Heart right ventricle (tissue), 16 donors: ENCODE results near the gene BIN1. TPM values are rescaled to one million over a fixed set of nuclear protein-coding genes. Genes with fewer than 3 reads are reported as not detected.

Experiments used
- ATAC-seq, 8 donors: fragments of 200-7000 bp; cut with Tn5 transposase; one replicate each; pipeline ENCODE4 v1.9.1; 2020; ENCODE audit warnings: mild to moderate bottlenecking in 8 of 8, moderate library complexity in 8 of 8, moderate number of reproducible peaks in 1 of 8
- DNase-seq, 2 donors: peaks; one replicate each; pipeline ENCODE4 v3.0.0-alpha.2; 2020
- H3K27ac ChIP-seq, 10 donors: fragments of 200-600 bp; sonication (generic) in 2 of 10; one replicate each; pipeline versions ENCODE4 v1.5.0 to v1.8.0; 2020 to 2022; ENCODE audit warnings: mild to moderate bottlenecking in 3 of 10
- H3K27me3 ChIP-seq, 7 donors: fragments of 200-600 bp; one replicate each; pipeline ENCODE4 v1.8.0; 2021 to 2022; ENCODE audit warnings: mild to moderate bottlenecking in 2 of 7
- H3K36me3 ChIP-seq, 9 donors: fragments of 200-600 bp; sonication (generic) in 1 of 9; one replicate each; pipeline versions ENCODE4 v1.5.0 to v1.8.0; 2020 to 2022; ENCODE audit warnings: mild to moderate bottlenecking in 2 of 9
- H3K4me1 ChIP-seq, 9 donors: fragments of 200-600 bp; sonication (generic) in 1 of 9; one replicate each; pipeline versions ENCODE4 v1.5.0 to v1.8.0; 2020 to 2022; ENCODE audit warnings: mild to moderate bottlenecking in 4 of 9
- H3K4me3 ChIP-seq, 10 donors: fragments of 200-600 bp; sonication (generic) in 2 of 10; one replicate each; pipeline versions ENCODE4 v1.5.0 to v1.8.0; 2020 to 2022; ENCODE audit warnings: mild to moderate bottlenecking in 7 of 10, moderate library complexity in 2 of 10
- H3K9me3 ChIP-seq, 11 donors: fragments of 200-600 bp in 10 of 11; sonication (generic) in 2 of 11; one replicate each; pipeline versions ENCODE4 v1.5.0 to v1.8.0; 2013 to 2022; ENCODE audit warnings: mild to moderate bottlenecking in 2 of 11, control low read depth in 1 of 11, moderate library complexity in 1 of 11
- CTCF ChIP-seq, 9 donors: fragments of 200-600 bp; sonication (generic) in 2 of 9; IDR thresholded peaks; one replicate each; pipeline versions ENCODE4 v1.5.0 to v1.8.0; 2021 to 2022; ENCODE audit warnings: antibody characterized with exemption in 9 of 9, mild to moderate bottlenecking in 5 of 9, moderate library complexity in 1 of 9
- WGBS, 2 donors: extraction: QIAGEN DNeasy Blood & Tissue Kit; methylation state at CpG; one replicate each; pipeline ENCODE4 v1.1.7; 2013; ENCODE audit warnings: inconsistent platforms in 1 of 2; 5-methylcytosine and 5-hydroxymethylcytosine counted together
- intact Hi-C, 10 donors: fragments of 100-400 bp; cut with DNase I; formaldehyde crosslinking; loops; one replicate each; pipeline versions ENCODE4 v1.11.1 to v1.14.2; 2022
- polyA plus RNA-seq, 2 donors: library from polyadenylated mRNA; stranded (reverse); fragments of 200-250 nt; gene quantifications; one replicate each; pipeline ENCODE4 v1.2.3, GENCODE V29; 2013
- total RNA-seq, 10 donors: library from RNA; stranded (reverse); fragmentation: NEBNext Ultra II Directional in 3 of 10; extraction: Animal tissue kit (Norgen Biotek cat#: 25700) in 3 of 10; gene quantifications; one replicate each; pipeline versions ENCODE4 v1.2.1 to v1.2.4, GENCODE V29; 2021 to 2023
- donor health status: Arrhythmogenic right ventricular cardiomyopathy.
- donor health status: ischemic (EF 13 %, LVEDD 7.1; RV severe dilation, severe dysfunction).
- donor health status: healthy with polysubstance abuse.
- donor health status: DM: no; HTN: yes; CAD: no.
- donor health status: DM: no; HTN: no; CAD: no.
- donor health status: ischemic (EF 25% LVEDD 6.9; RV normal size, moderate dysfunction).
- donor health status: ischemic (EF 25% LVEDD 5.7; RV mildly dilated, moderate dysfunction).
- donor health status: healthy.
- donor health status: DM: yes; HTN: yes; CAD: no.
- donor health status: Ischemic cardiomyopathy.
- donor health status: ischemic (EF 35%, LVEDD 5.7; RV mildly dilated, moderate dysfunction).
- donor health status: nonischemic (EF 11% LVEDD 7.7; RV severe dilation, severe dysfunction).
- donor health status: DM: yes; HTN: yes; CAD: no.
- donor health status: PGD.
- donor health status: ischemic (EF 29% LVEDD 5.4; RV normal size, mild dysfunction).
- donor health status: nonischemic (EF 23%, LVEDD 6.1; RV moderate dilation, normal function).

The BIN1 gene
- total and polyA plus RNA-seq, 12 donors: 8.4 to 21.7 (median 16.0) TPM

GRCh38 chr2:127000937-127001336, 106.0 kb downstream of the BIN1 start:
- ATAC-seq: no peak
- peaks cover 0 to 7% (median 0%) of the 10 kb centered on the region in 7 donors for H3K27me3 ChIP-seq
- no peak overlapping the region for H3K27ac ChIP-seq
- no peak for DNase-seq
- WGBS, 2 donors: 91 to 93% methylated on average over 5 of the region's 5 CpGs
- H3K9me3 ChIP-seq: no peaks in the 10 kb centered on the region
- TF ChIP-seq CTCF (IDR thresholded peaks at IDR 0.05): no peak
- H3K36me3 ChIP-seq: no peaks in the 10 kb centered on the region
- intact Hi-C loops: no loop called here
- H3K4me3 ChIP-seq: no peak overlapping the region
- H3K4me1 ChIP-seq: no peaks in the 10 kb centered on the region

GRCh38 chr2:127000194-127000593, 106.8 kb downstream of the BIN1 start:
- ATAC-seq: no peak
- Histone ChIP-seq H3K9me3 (no peaks in the 10 kb centered on the region), H3K4me1 (no peaks in the 10 kb centered on the region), H3K27ac (no peak overlapping the region), H3K36me3 (no peaks in the 10 kb centered on the region), H3K27me3 (peaks cover 0 to 10% (median 0%) of the 10 kb centered on the region in 7 donors), H3K4me3 (no peak overlapping the region)
- no peak for DNase-seq
- intact Hi-C loops: no loop called here
- no peak for TF ChIP-seq CTCF (IDR thresholded peaks at IDR 0.05)
- WGBS, 2 donors: 64 to 75% methylated on average over 3 of the region's 3 CpGs

DNA sequence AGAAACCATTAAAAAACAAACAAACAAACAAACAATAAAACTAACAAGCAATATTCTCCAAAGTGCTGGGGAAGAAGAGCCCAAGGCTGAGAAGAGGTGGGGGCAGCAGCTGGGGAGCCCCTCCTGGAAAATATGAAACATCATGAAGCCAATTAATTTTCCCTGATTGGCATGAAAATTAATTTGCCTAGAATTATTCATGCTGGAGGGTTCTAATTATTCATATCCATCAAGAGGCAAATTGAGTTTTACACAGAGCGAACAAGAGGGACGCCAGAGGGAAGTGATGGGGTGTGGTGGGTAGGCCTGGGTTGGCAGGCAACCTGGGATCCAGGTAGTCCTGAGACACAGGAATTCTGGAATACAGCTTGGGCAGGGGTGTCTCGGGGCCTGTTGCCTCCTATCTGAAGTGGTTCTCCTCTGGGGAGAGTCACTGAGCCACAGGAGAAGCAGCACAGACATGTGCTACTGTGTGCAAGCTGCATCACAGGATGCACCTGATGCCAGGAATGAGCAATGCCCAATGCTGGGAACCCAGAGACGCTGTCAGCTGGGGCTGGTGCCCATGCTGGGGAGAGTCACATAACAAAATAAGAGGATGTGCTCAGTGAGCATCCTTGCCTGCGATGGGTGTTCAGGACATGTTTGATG, 107.7 kb downstream of the BIN1 start:
- DNase-seq (no peak), ATAC-seq (no peak)
- 88% methylated on average over 5 of the region's 5 CpGs for WGBS, 2 donors
- Histone ChIP-seq H3K36me3 (no peaks in the 10 kb centered on the region), H3K4me3 (no peak overlapping the region), H3K9me3 (no peaks in the 10 kb centered on the region), H3K27ac (no peak overlapping the region), H3K4me1 (no peaks in the 10 kb centered on the region), H3K27me3 (peaks cover 0 to 10% (median 0%) of the 10 kb centered on the region in 7 donors)
- intact Hi-C loops: no loop called here
- TF ChIP-seq CTCF (IDR thresholded peaks at IDR 0.05): no peak

- peaks cover 0 to 10% (median 0%) of the 10 kb centered on the region in 7 donors for H3K27me3 ChIP-seq
- ATAC-seq (no peak), DNase-seq (no peak)
- no peaks in the 10 kb centered on the region for H3K36me3 ChIP-seq
- H3K27ac ChIP-seq: no peak overlapping the region
- H3K9me3 ChIP-seq: no peaks in the 10 kb centered on the region
- no peak for TF ChIP-seq CTCF (IDR thresholded peaks at IDR 0.05)
- H3K4me3 ChIP-seq: no peak overlapping the region
- intact Hi-C loops: no loop called here
- no peaks in the 10 kb centered on the region for H3K4me1 ChIP-seq
Observed at GRCh38 chr2:126998486-126998885, 108.5 kb downstream of the BIN1 start.

Other genes with a start within 250 kb of the BIN1 start
- gene TEX51, start 208.3 kb downstream of the BIN1 start, total RNA-seq: not detected
- not detected for gene TEX51, start 208.3 kb downstream of the BIN1 start, polyA plus RNA-seq
- gene CYP27C1, start 113.1 kb upstream of the BIN1 start, total RNA-seq: under 1 TPM in 4 of 10 donors, not detected in 6; 0.10 to 0.20 (median 0.13) TPM
- under 1 TPM; 0.07 to 0.15 TPM for gene CYP27C1, start 113.1 kb upstream of the BIN1 start, polyA plus RNA-seq
- 10 to 100 TPM; 19.8 to 27.4 (median 23.6) TPM for gene ERCC3, start 187.0 kb upstream of the BIN1 start, total RNA-seq
- 10 to 100 TPM; 15.8 to 22.0 TPM for gene ERCC3, start 187.0 kb upstream of the BIN1 start, polyA plus RNA-seq